ENCODE results near the gene MRPL53.
"Not testable (repeated sequence)": the region's sequence is repeated elsewhere in the genome, so short reads cannot be mapped to it uniquely, and the experiment has no call there.

MRPL53 gene

GRCh38 chr2:74448771-74449170 is 23.7 kb downstream of the MRPL53 start:
- no peak for DNase-seq (ENCODE audit: low read depth)

- DNase-seq (ENCODE audit: low read depth), result no peak
Measured at GRCh38 chr2:74447230-74447999, 25.1 kb downstream of the MRPL53 start.

DNA sequence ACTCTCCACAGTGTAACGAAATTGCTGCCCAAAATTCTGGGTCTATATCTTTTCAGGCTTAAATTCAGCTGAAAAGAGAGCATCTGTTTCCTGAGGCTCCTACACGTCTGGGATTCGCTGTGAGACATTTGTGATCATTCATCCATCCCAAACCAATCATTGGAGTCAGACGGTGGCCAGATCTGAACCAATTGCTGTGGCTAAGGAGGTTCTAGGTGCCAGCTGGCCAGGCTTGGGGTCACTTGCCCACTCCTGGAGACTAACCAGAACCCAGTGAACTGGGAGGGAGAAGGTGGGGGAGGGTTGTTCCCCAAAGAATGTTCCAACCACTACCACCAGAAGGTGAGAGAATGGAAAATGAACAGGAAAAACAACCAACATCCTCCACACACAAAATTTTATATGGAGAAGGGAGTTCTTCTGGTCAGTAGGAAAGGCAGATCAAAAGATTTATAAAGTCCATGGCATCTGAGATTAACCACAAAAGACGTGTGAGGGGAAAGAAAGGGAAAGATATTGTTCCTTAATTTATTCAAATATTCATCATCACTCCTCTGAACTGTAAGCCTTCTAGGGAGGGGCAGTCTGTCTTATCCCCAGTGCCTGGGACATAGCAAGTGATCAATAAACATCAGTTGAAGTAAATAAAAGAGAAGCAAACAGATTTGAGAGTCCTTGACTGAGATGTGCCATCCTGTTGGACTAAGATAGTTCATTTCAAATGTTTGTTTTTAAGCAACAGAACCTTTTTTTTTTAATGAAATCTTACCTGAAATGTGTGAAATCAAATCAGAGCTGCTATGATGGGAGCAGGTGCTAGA is 27.8 kb downstream of the MRPL53 start:
- DNase-seq (ENCODE audit: low read depth), result no peak

DNA sequence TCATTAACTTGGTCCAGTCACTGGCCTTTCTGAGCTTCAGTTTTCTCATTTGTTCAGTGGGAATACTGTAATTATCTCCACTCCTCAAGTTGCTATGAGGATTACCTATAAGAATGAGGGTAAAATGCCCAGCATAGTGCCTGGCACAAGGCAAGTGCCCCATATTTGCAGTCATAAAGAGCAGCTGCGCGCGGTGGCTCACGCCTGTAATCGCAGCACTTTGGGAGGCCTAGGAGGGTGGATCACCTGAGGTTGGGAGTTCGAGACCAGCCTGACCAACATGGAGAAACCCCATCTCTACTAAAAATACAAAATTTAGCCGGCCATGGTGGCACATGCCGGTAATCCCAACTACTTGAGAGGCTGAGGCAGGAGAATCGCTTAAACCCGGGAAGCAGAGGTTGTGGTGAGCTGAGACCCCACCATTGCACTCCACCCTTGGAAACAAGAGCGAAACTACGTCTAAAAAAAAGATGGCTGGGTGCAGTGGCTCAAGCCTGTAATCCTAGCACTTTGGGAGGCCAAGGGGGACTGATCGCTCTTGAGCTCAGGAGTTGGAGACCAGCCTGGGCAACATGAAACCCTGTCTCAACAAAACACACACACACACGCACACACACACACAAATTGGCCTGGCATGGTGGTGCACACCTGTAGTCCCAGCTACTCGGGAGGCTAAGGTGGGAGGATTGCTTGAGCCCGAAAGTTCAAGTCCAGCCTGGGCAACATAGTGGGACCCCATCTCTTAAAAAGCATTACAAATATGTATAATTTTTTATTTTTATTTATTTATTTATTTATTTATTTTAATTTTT is 29.8 kb downstream of the MRPL53 start:
- DNase-seq (ENCODE audit: low read depth), result not testable (repeated sequence)

GRCh38 chr2:74441690-74442482 is 30.6 kb downstream of the MRPL53 start, which contains the start of gene RTKN:
Gene RTKN, minus strand, starts transcription at chr2:74441937. Its CDS starts 121 bp downstream, at chr2:74441816.
- DNase-seq (ENCODE audit: low read depth), result no peak

DNA sequence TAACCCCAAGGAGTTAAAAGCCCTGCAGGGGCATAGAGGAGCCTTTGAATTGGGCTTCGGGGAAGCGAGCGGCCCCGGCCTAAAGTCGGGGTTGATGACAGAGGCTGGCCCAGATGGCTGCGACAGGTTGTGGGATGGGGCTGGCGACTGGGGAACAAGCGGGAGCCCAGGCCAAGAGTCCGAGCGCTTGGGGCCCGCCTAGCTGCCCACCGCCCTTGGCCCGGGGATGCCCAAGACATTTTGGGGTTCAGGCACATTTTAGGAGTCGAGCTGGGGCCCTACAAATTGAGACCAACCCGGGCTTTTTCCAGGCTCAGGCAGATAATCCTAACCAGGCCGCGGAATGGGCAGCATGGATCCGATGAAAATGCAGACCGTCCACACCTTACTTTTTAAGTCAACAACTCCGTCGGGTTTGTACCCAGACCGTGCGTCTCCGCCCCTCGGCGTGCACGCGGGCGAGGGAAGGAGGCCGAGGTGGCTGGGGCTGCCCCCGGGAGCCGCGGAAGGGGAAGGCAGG is 31.2 kb downstream of the MRPL53 start:
- DNase-seq (ENCODE audit: low read depth), result no peak

DNA sequence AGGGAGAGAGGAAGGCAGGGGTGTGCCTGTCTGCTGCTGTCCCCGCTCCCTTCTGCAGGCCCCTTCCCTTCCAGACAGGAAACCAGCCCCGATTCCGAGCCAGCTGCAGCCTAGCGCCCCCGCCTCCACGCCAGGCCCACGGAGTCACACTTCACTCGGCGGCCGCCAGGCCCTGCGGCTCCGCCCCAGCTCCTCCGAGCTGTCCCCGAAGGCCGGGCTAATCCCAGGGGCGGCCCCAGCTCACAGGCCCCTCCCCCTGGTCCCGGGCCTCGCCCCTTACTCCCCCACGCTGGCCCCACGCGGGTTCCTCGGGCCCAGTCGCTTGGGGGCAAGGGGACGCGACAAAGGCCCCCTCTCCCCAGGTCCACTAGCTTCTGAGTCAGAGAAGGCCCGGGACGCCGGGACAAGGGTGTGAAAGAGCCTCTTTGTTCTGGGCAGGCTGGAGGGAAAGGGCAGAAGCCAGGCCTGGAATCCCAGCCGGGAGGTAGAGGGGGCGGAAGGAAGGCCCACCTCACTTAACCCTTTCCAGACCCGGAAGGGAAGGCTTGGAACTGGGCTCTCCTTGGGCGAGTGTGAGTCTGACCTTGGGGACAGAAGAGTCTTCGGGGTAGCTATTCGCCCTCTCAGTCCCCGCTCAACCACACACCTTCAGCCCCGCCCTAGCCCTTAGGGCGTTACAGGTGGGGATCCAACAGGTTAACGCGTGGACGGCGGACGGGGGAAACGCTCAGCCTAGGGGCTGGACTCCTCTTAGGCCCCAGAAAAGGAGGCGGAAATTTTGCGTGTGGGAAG is 31.9 kb downstream of the MRPL53 start:
- no peak for DNase-seq (ENCODE audit: low read depth)

GRCh38 chr2:74439803-74440377 is 32.6 kb downstream of the MRPL53 start:
- DNase-seq (ENCODE audit: low read depth), result no peak

DNA sequence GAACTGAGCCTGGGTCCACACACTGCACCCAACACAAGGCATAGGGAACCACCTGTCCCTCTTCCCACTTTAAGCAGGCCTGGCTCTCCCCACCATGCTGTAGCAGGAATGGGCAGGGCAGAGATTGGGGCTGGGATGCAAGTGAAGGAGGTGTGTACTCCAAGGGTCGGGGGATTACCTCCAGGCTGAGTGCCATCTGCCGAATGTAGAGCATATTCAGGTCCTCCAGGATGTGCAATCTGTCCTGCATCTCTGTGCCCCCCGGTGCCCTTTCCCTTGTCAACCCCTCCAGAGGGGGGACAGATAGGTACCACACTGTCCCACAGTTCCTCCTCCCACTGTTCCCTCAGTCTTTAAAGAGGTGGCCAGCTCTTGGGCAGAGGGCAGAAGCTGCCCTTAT is 33.1 kb downstream of the MRPL53 start:
- no peak for DNase-seq (ENCODE audit: low read depth)

GRCh38 chr2:74438248-74438647 is 34.2 kb downstream of the MRPL53 start:
- no peak for DNase-seq (ENCODE audit: low read depth)

- no peak for DNase-seq (ENCODE audit: low read depth)
Measured at GRCh38 chr2:74436848-74437695, 35.4 kb downstream of the MRPL53 start.

DNA sequence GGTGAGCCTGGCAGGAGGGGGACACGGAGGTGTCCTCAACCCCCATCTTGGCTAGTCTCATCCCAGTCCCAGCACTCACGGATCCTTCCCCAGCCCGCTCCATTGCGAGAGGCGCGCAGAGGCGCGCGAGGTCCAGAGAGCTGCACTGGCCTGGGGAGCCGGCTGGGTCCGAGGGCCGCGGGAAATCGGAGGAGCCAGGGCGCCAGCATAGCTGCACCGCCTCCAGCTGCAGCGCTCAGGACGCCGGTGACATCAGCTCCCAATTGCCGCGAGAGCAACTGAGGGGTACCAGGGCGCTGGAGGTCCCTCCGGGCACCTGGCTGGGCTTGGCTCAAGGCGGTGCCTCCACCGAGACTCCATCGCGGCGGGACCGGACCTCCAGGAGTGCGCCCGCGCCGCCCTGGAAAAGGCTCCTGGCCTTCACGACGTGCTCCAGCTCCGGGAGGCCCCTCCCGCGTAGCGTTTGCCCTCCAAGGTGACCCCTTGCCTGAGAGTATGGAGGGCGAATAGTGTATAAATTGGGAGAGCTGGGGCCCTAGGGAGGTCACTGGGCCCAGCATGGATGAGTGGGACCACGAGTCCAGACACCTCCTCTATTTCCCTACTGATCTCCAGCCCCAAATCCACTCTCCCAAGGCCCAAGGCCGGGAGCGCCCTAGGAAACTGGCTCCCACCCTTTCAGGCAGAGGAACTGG is 36.2 kb downstream of the MRPL53 start:
- no peak for DNase-seq (ENCODE audit: low read depth)

- DNase-seq (ENCODE audit: low read depth), result no peak
Measured at GRCh38 chr2:74430502-74430901, 42.0 kb downstream of the MRPL53 start.

GRCh38 chr2:74429487-74430451 is 42.7 kb downstream of the MRPL53 start:
- no peak for DNase-seq (ENCODE audit: low read depth)

GRCh38 chr2:74428675-74429074 is 43.8 kb downstream of the MRPL53 start:
- DNase-seq (ENCODE audit: low read depth), result no peak

- no peak for DNase-seq (ENCODE audit: low read depth)
Measured at GRCh38 chr2:74427551-74427950, 44.9 kb downstream of the MRPL53 start.

DNA sequence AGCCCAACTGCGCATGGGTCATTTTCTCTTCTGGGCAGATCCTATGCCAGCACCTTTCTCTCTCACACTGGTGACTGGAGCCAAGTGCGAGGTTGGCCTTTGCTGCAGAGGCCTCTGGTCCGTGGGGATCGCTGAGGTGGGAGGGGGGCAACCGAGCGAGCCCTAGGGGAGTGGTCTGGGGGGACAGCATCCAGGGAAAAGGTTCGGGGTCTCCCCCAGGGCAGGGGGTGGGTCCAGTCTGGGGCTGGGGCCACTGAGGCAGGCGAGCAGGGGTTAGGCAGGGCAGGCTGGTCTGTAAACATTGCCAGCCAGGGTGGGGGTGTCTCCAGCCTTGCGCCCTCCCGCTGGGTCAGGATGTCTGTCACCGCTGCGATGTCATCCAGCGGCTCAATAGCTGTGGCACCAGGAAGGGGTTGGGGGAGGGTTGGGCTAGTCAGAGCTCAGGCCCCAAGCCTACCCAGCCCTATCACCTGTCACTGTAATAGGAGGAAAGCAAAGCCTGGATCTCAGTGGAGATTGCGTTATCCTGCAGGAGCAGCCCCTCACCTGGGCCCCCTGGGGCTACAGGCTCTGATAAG is 46.2 kb downstream of the MRPL53 start:
- no peak for DNase-seq (ENCODE audit: low read depth)
